Measurements from ENCODE around the gene NUDT22.

NUDT22 gene

DNA sequence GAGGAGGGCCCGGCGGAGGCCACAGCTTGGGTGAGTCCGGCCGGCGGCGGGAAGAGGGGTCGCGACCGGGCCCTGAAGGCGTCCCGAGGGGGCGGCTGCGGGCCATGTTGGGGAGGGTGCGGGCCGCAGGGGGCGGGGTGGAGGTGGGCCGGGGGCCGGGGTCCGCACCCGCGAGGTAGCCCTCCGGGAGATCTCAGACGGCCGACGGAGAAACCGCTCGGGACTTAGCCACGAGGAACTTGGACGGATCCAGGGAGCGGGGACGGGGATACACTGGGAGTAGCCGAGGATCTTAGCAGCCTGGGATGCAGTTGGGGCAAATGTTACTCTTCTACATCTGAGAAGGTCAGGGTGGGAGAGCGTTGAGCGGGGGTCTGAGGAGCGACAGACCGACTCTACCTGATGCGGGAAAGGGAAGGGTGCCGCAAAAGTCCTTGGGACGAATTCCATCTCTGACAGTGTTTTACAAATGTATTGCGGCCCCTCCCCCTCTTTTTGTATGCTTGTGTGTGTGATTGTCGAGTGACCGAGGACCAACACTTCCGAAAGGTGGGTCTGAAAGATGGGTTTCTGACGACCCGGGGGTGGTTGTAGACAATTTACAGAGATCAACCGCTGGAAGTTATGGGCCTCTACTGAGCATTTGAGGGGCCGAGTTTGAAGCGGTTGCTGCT is 39.4 kb upstream of the NUDT22 start:
- TF ChIP-seq, protein P1, sequence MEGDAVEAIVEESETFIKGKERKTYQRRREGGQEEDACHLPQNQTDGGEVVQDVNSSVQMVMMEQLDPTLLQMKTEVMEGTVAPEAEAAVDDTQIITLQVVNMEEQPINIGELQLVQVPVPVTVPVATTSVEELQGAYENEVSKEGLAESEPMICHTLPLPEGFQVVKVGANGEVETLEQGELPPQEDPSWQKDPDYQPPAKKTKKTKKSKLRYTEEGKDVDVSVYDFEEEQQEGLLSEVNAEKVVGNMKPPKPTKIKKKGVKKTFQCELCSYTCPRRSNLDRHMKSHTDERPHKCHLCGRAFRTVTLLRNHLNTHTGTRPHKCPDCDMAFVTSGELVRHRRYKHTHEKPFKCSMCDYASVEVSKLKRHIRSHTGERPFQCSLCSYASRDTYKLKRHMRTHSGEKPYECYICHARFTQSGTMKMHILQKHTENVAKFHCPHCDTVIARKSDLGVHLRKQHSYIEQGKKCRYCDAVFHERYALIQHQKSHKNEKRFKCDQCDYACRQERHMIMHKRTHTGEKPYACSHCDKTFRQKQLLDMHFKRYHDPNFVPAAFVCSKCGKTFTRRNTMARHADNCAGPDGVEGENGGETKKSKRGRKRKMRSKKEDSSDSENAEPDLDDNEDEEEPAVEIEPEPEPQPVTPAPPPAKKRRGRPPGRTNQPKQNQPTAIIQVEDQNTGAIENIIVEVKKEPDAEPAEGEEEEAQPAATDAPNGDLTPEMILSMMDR (conservative IDR thresholded peaks at IDR 0.05; ENCODE audit: low read length), result no peak
- TF ChIP-seq EZH2phosphoT487 (IDR thresholded peaks at IDR 0.05; ENCODE audit: borderline replicate concordance), result no peak
- Histone ChIP-seq H3K9me3 (ENCODE audit: insufficient read depth, low read depth, low read length) (no peaks in the 10 kb centered on the region), H3K4me1 (ENCODE audit: insufficient read depth, low read length, poor library complexity, severe bottlenecking) (peaks cover 44% of the 10 kb centered on the region), H4K20me1 (ENCODE audit: insufficient read depth, low read length, poor library complexity, severe bottlenecking) (peaks cover 32% of the 10 kb centered on the region), H3K79me2 (ENCODE audit: insufficient read depth, low read length) (peaks cover 26% of the 10 kb centered on the region), H2AFZ (ENCODE audit: low read length) (no peak overlapping the region), H3F3A (ENCODE audit: low read depth) (no peaks in the 10 kb centered on the region), H3K4me2 (ENCODE audit: low read depth, low read length, poor library complexity, severe bottlenecking) (no peak overlapping the region), H3K36me3 (ENCODE audit: insufficient read depth, low read length) (no peaks in the 10 kb centered on the region), H3K27me3 (ENCODE audit: insufficient read depth, low read length, poor library complexity, severe bottlenecking) (no peaks in the 10 kb centered on the region), H3K9ac (ENCODE audit: low read depth, low read length, poor library complexity, severe bottlenecking) (no peak overlapping the region), H3K4me3 (ENCODE audit: low read length, poor library complexity, severe bottlenecking) (no peak overlapping the region), H3K9me2 (replicated peaks; ENCODE audit: low read depth, low read length) (no peaks in the 10 kb centered on the region)

DNA sequence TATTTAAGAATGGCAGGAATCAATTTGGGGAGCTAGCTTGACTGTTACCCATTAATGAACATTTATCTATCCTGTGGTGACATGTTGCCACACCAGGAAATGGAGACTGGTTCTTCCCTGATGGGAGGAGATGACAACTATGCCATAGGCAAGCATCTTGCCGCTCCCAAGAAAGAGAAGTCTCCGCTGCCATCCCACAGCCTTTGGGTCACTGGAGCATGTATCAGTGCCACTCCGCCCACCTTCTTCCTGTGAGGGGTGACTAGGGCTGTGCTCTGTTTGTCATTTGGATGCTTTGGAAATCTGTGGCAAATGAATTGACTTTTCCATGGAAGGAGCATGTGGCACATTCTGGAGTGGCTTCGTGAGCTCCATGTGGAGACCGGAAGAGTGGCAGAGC is 33.6 kb upstream of the NUDT22 start:
- H3K36me3 ChIP-seq (ENCODE audit: insufficient read depth, low read length), result peaks cover 53% of the 10 kb centered on the region; the same call in 1 of the 2 replicates

DNA sequence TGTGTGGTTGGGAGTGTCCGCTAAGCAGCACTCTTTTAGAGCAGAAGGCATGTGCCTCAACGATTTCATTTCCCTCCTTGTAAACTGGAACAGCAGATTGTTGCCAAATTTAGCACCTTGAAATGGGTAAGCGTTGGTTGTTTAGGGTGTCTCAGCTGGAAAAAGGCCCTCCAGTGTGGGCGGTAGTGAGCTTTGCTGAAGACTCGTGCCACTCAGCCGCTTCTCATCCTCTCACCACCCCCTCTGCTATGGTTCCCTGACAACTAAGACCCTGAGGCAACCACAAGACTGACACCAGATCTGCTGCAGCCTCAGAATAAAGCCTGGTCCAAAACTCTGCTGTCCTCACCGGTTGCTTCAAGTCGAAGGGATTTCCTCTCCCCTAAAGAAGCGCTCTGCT is 29.4 kb upstream of the NUDT22 start:
- no peak overlapping the region for H3K4me3 ChIP-seq (ENCODE audit: low read length, poor library complexity, severe bottlenecking)
- no peak overlapping the region for H3K9ac ChIP-seq (ENCODE audit: low read depth, low read length, poor library complexity, severe bottlenecking)
- H3K9me3 ChIP-seq (ENCODE audit: insufficient read depth, low read depth, low read length), result no peaks in the 10 kb centered on the region
- peaks cover 23% of the 10 kb centered on the region for H3K79me2 ChIP-seq (ENCODE audit: insufficient read depth, low read length)
- TF ChIP-seq EZH2phosphoT487 (IDR thresholded peaks at IDR 0.05; ENCODE audit: borderline replicate concordance), result no peak
- TF ChIP-seq, protein P1 (conservative IDR thresholded peaks at IDR 0.05; ENCODE audit: low read length), result no peak
- no peak overlapping the region for H3K4me2 ChIP-seq (ENCODE audit: low read depth, low read length, poor library complexity, severe bottlenecking)
- no peaks in the 10 kb centered on the region for H3K9me2 ChIP-seq (replicated peaks; ENCODE audit: low read depth, low read length)
- H3K27me3 ChIP-seq (ENCODE audit: insufficient read depth, low read length, poor library complexity, severe bottlenecking), result no peaks in the 10 kb centered on the region
- H3K4me1 ChIP-seq (ENCODE audit: insufficient read depth, low read length, poor library complexity, severe bottlenecking), result no peaks in the 10 kb centered on the region
- H3K36me3 ChIP-seq (ENCODE audit: insufficient read depth, low read length), result peaks cover 89% of the 10 kb centered on the region; the same call in 1 of the 2 replicates
- peaks cover 18% of the 10 kb centered on the region for H4K20me1 ChIP-seq (ENCODE audit: insufficient read depth, low read length, poor library complexity, severe bottlenecking)
- H2AFZ ChIP-seq (ENCODE audit: low read length), result no peak overlapping the region
- H3F3A ChIP-seq (ENCODE audit: low read depth), result no peaks in the 10 kb centered on the region

More for the DNA sequence above, 33.6 kb upstream of the NUDT22 start:
- Histone ChIP-seq H3K9me3 (ENCODE audit: insufficient read depth, low read depth, low read length) (no peaks in the 10 kb centered on the region), H3K27me3 (ENCODE audit: insufficient read depth, low read length, poor library complexity, severe bottlenecking) (no peaks in the 10 kb centered on the region), H2AFZ (ENCODE audit: low read length) (no peak overlapping the region), H3F3A (ENCODE audit: low read depth) (no peaks in the 10 kb centered on the region), H3K4me1 (ENCODE audit: insufficient read depth, low read length, poor library complexity, severe bottlenecking) (peaks cover 25% of the 10 kb centered on the region), H3K4me2 (ENCODE audit: low read depth, low read length, poor library complexity, severe bottlenecking) (no peak overlapping the region), H3K79me2 (ENCODE audit: insufficient read depth, low read length) (peaks cover 9% of the 10 kb centered on the region), H4K20me1 (ENCODE audit: insufficient read depth, low read length, poor library complexity, severe bottlenecking) (peaks cover 41% of the 10 kb centered on the region), H3K4me3 (ENCODE audit: low read length, poor library complexity, severe bottlenecking) (no peak overlapping the region), H3K9me2 (replicated peaks; ENCODE audit: low read depth, low read length) (no peaks in the 10 kb centered on the region), H3K9ac (ENCODE audit: low read depth, low read length, poor library complexity, severe bottlenecking) (no peak overlapping the region)
- TF ChIP-seq EZH2phosphoT487 (IDR thresholded peaks at IDR 0.05; ENCODE audit: borderline replicate concordance), result no peak
- TF ChIP-seq, protein P1 (conservative IDR thresholded peaks at IDR 0.05; ENCODE audit: low read length), result no peak

All from Loucy (cell line).